HG03139 (cell line): Measurements from ENCODE around the gene ZFP92.

Source experiments
- ATAC-seq: cut with Tn5 transposase; IDR thresholded peaks from one replicate; pipeline ENCODE4 v1.9.1; 2021; ENCODE audit not compliant: unreplicated experiment

The ZFP92 gene

DNA sequence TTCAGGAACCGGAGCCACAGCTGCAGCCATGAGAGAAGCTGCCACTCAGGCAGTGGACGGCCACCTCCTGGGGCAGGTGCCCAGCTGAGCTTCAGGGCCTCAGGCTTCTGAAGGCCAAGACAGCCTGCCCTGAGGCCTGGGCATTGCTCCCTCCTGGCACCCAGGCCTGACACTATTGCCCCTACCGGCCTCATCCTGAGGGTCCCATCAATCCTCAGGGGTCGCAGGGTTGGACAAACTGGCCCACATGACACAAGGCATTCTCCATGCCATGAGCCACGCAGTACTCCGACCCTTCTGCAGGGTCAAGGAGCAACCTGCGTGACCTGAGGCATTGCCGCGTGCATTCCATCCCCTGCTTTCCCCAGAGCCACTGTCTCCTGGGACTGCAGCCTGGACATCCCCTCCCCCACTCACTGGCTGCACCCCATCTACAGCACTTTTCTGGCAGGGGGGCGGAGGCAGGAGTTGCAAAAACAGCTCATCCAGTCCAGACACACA is 3.0 kb upstream of the ZFP92 start:
- no peak for ATAC-seq

DNA sequence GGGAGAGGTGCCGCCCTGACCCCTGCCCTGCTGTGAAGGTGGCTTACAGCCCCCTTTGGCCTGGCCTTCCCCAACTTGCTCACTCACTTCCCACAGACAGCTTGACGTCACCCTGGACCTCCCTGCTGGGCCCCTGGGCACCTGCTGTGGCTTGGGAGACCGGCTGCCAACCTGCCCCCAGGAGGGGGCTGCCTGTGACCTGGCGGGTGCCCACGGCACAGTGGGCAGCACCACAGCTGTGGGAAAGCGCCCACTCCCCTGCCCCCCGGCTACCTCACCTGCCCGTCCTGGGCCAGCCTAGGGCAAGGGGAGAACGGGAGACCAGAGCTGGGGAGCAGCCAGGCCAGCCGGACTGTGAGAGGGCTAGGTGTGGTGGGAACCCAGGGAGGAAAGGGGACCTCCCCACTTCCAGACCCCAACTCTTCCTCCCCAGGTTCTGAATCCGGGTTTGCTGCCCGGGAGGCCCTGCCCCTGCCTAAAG is 2.4 kb upstream of the ZFP92 start:
- no peak for ATAC-seq

DNA sequence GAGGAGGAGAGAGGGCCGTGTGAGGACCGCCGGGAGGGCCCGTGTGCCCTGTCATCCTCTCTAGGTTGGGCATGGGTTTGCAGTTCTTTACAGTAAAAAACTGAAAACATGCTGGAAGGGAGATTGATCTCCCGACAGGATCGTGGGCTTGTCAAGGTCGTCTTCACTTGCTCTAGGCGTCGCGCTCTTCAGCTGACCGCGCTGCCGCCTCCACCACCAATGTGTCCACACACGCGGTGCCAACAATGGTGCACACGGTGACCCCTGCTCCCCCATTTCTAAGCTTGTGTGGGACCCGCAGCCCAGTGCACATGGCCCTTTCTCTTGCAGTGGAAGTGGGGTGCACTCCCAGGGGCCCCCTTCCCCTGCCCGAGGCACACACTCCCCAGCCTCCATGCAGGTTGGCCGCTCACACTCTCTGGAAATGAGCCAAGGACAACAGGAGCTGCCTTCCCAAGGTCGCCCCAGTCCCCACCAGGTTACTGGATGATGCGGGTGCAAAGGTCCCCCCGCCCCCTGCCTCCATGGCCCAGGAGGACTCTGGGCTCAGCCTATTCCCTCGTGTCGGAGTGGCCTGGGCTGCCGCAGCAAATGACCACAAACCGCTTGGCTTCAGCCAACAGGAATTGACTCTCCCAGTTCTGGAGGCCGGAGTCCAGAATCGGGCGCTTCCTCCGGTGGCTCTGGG is 1.7 kb upstream of the ZFP92 start:
- ATAC-seq, result no peak

DNA sequence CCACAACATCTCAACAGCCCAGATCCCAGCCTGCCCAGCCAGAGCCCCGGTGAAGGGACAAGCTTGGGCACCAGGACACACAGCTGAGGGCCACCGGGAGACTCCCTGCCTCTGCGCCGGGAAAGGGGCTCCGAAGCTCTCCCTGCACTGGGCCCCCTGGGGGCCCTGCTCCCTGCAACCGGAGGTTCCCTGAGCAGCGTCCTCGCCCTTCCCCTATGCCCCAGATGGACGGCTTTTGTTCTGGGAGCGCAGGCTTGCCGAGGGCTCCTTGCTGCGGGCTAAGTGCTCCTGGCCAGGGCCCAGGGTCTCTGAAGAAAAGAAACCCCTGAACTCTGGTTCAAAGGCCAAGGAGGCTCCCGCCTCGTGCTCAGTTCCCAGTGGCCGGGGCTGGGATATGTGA is 899 bp upstream of the ZFP92 start:
- ATAC-seq, result no peak

DNA sequence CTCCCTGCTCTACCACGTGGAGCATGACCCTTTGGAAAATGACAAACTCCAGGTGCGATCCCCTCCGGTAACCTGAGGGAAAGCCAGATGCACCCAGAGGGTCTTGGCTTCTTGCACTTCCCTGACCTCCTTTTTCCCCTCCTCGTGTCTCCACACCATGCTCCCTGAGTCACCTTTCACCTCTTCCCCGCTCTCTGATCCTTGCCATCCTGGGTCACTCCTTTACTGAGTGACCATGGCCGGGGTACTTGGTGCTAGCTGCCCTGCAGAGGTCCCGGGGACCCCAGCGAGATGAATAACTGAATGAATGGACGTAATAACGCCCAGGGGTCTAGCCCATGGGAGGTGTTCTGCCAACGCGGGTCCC is 401 bp upstream of the ZFP92 start:
- ATAC-seq, result no peak

DNA sequence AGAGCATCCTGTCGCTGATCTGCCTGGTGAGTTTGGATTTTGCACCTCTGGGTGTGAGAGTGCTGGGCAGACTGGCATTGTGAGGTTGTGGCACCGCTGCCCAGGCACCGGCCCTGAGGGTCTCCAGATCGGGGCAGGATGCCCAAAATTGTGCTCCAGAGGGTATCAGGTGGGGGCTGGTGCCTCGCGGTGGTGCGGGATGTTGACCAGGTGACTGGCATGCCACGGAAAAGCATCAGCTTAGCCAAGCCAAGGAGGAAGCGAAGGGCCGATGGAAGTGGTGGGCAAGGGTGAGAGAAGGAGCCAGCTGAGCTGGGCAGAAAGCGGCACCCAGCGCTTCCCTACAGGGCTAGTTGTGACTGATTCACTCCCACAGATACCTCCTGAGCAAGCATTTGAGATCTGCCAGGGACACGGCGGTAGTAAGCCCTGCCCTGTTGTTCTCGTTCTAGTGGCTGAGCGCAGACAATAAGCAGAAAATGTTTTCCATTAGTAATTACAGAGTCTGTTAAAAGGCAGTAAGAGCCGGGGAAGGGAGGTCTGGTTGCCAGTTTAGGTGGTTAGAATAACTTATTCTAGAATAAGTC is 809 bp downstream of the ZFP92 start:
- ATAC-seq, result no peak

DNA sequence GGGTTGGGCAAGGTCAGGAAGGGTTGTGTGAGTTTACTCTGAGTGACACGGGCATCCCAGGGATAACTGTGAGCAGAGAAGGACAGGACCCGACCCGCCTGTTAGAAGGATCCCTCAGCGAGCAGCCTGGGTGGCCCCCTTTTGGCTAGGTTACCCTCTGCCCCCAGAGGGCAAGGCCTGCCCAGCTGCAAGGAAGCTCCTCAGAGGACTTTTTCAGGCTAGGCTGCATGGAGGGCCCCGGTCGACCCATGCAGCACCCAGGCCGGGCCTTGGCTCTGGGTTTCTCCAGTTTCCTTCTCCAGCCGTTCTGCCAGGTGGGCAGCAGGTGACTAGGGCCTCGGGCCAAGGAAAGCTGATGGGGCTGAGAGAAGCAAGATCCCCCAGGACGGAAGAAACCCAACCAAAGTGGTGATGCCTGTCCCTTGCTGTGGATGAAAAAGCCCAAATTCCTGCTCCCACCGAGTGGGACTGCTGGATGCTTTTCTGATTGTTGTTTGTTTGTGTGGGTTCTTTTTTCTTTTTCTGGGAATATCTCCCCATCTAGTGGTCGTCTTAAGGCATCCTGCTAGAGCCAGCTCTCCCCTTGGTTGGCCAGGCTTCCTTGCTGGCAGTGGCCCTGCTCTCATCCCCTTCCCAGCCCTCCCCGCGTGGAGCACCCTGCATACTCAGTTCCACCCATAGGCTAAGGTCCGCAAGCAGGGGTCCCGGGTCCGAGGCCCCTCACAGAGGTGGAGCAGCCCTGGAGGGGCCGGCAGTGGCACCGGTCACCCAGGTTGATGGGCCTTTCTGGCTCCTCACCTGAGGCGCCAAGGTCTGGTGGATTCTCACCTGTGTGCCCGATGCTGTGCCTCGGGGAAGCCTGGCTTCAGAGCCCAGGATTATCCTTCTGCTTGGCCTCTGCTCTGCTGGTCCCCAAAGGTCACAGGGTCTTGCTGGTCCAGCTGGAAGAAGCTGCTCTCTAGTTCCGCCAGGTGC is 1.8 kb downstream of the ZFP92 start:
- no peak for ATAC-seq

DNA sequence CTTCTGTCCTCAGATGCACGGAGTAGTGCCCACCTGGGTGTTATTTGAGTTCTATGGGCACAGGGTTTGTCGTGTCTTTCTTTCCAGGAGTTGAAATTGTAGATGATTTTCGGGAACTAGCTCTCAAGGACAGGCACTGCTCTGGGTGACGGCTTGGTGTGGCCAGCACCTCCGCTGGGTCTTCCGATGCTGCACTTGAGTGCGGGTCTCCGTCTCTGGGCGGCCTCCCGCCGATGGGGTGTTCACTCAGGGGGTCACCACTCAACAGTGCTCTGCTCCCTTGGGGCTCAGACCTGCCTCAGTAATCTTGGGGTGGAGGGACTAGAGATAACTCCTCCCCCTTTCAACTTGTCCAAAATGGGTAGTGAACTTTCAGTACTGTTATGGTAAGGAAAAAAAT is 2.5 kb downstream of the ZFP92 start:
- ATAC-seq, result no peak

DNA sequence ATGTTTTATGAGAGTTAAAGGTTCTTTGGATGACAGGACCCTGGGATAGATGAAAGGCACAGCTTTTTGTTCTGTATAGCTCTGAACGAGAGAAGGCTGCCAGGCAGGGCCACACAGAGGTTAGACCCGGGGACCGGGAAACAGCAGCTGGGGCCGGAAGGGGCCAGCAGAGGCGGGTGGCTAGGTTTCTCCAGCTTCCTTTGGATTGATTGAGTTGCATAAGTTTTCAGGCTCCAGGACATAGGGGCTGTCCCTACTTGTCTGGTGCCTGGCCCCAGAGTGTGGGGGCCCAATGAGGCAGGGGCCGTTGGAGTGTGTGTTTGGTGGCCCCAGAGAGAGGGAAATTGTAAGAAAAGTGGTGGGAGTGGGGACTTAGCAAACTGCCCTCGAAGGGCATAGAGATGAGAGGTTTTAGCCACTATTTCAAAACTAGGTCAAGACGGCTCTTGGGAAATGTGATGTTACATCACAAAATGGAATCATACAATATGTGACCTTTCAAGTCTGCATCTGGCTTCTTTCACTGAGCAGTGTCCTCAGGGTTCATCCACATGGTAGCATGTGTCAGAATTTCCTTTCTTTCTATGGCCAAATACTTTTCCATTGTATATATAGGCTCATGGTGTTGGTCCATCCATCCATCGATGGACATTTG is 3.7 kb downstream of the ZFP92 start:
- ATAC-seq, result no peak

DNA sequence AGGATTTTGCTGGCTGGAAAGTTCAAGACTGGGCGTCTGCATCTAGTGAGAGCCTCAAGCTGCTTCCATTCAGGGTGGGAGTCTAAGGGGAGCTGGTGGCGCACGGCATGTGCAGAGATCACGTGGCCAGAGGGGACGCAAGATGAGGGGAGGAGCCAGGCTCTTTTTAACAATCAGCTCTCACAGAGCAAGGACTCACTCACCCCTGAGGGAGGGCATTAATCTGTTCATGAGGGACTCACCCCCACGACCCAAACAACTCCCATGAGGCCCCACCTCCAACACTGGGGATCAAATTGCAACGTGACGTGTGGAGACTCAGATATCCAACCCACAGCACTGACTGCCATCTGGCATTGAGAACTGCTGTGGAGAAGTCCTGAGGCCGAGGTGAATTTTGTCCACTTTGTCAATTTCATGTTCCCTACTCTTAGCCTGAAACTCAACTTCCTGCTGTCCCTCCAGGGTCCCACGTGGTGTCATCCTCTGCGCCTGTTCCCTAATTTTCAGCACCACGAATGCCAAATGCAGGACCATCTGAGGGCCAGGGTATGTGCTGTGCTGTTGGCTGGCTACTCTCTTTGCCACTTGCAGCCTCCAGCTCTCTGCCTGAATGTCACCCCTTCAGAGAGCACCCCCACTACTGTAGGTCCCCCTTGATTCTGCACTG is 5.6 kb downstream of the ZFP92 start:
- no peak for ATAC-seq

DNA sequence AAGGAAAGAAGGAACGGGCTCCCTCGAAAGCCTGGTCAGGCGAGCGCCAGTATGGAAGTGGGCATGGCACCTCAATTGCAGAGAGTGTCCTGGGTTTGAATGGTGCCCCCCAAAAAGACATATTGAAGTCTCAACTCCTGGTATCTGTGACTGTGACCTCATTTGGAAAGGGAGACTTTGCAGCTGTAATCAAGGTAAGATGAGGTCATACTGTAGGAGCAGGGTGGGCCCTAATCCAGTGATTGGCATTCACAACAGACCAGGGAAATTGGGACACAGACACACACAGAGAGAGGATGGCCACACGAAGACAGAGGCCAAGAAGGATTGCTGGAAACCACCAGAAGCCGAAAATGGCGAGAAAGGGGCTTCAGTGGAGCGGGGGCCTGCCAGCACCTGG is 6.4 kb downstream of the ZFP92 start:
- ATAC-seq, result no peak

DNA sequence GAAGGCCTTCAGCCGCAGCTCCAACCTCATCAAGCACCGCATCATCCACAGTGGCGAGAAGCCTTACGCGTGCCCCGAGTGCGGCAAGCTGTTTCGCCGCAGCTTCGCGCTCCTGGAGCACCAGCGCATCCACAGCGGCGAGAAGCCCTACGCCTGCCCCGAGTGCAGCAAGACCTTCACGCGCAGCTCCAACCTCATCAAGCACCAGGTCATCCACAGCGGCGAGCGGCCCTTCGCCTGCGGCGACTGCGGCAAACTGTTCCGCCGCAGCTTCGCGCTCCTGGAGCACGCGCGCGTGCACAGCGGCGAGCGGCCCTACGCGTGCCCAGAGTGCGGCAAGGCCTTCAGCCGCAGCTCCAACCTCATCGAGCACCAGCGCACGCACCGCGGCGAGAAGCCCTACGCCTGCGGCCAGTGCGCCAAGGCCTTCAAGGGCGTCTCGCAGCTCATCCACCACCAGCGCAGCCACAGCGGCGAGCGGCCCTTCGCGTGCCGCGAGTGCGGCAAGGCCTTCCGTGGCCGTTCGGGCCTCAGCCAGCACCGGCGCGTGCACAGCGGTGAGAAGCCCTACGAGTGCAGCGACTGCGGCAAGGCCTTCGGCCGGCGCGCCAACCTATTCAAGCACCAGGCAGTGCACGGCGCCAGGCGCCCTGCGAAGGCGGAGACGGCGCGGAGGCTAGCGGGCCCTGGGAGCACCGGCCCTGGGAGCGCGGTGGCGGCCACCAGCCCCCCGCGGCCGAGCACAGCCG is 9.8 kb downstream of the ZFP92 start:
- ATAC-seq, result no peak

DNA sequence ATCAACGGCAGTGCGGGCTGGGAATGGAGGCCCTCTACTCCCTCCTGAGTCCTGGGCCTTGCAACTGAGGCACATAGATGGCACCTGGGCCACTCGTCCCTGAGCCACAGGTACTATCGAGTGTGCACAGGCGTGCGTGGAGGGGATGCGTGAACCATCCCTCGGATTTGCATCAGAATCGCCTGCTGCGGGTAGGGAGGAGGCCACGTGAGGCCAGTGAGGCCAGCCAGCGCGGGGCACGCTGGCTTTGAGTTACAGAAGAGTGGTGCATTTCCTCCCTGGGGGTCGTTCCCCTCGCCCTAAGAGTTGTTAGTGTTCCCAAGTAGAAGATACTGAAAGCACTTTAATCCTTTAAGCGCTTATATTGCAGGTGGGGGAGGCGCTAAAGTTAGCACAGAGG is 10.6 kb downstream of the ZFP92 start:
- no peak for ATAC-seq

DNA sequence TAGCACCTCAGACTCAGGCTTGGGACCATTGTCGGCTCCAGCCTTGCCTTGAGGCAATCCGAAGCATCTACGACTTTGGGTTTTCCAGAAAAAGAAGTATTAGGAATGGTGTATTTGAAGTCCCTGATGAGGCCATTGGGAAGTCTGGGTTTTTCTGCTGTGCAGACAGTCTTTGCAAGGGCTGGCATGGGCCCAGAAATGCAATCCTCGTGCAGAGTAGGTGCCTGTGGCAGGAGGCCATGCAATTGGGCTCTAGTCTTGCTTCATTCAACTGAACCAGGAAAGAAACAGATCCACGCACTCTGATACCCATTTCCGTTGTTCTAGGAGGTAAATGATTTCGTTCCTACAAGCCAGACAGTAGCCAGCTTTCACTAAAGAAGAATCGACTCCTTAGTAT is 12.4 kb downstream of the ZFP92 start:
- ATAC-seq, result no peak

DNA sequence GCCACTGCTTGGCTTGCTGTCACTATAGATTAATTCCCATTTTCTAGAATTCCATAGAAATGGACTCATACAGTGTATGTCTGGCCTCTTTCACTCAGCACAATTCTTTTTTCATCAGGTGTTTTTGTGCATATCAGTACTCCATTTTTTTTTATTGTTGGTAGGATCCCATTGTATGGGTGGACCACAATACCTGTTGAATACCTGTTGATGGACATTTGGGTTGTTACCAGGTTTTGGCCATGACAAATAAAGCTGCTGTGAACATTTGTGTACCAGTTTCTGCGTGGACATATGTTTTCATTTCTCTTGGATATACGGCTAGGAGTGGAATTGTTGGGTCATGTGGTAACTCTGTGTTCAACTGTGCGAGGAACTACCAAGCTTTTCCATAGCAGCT is 14.9 kb downstream of the ZFP92 start:
- no peak for ATAC-seq

DNA sequence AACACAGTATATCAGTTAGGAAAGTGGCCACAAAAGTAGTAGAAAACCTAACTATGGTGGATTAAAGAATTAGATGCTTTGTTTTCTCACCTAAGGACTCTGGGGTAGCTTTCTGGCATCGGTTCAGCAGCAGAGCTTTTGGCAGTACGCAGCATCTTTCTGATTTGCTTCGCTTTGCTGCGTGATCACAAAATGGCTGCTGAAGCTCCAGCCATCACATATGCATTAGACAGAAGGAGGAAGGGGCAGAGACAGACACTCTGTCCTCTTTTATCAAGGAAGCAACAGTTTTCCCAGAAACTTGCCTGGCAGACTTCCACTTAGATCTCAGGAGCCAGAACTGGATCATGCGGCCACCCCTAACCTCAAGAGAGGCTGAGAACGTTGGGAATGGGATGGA is 19.5 kb downstream of the ZFP92 start:
- ATAC-seq, result no peak

DNA sequence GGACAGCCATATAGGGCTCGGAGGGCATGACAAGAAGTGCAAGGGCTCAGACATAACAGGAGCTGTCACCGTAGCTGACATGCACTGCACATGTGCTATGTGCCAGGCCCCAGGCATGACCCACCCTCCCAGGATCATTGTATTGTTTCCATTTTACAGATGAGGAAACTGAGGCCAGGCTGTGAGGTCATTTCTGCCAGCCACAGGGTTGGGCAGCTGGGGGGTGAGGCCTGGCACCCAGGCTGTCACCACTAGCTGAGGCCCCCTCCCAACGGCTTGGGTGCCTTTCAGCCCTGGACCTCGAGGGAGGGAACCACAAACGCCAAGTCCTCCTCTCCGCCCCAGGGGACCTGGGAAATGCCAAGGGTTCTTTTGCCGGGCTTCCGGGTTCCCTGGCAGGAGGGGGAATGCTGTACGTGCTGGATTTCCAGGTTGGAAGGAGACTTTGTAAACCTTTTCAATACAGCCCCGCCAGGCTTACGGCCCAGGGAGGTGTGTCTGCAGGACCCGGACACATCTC is 21.9 kb downstream of the ZFP92 start:
- no peak for ATAC-seq

DNA sequence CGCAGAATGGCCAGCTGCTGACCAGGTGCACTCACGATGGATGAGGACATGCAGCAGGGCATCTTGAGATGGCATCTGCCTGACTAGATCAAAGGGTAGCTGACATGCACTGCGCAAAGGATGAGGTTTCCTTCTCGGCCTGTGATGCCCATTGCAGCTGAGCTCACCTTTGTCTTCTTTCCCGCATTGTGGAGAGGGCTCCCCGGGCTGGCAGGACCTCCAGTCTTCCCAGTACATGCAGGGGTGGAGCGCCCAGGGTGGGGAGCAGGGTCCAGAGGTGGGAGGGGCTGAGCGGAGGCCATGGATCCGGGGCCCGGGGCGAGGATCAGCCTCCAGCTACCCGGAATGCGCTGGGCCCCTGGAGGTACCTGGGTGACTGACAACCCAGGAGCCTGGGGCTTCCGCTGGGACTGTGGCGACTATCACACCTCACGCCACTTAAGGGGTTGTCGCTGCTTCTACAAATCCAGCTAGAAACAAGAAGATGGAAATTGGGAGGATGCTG is 22.6 kb downstream of the ZFP92 start:
- no peak for ATAC-seq

DNA sequence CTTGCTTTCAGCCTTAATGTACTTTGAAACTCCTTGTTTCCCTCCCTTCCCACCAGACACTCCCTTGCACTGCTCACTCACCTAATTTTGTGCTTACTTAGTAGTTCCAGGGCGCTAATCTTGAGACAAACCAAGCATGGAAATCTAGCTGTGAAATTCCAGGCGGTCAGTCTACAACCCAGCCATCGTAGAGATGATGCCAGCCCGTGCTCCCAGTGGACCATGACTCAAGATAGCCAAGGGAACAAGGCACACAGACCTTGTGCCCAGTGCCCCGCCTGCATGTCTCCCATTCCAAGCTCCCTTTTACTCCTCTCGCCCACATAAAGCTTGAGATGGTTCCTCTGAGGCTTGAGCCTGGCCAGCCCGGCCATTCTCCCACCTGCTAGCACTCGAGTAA is 23.5 kb downstream of the ZFP92 start:
- no peak for ATAC-seq

DNA sequence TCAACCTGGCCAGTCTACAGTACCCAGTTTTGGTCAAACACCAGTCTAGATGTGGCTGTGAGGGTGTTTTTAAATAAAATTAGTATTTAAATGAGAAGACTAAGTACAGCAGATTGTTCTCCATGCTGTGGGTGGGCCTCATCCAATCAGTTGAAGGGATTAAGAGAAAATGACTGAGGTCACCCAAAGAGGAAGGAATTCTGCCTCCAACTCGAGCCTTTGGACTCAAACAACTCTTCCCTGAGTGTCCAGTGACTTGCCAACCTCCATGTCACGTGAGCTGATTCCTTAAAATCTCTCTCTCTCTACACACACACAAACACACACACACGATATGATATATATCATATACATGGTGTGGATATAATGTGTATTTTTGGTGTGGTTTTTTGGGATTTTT is 24.6 kb downstream of the ZFP92 start:
- no peak for ATAC-seq
